H1 (cell line): ENCODE data around the gene TP63. TPM values are rescaled to one million over a fixed set of nuclear protein-coding genes. Genes with fewer than 3 reads are reported as not detected.

Source experiments
- ASH2L ChIP-seq: fragments of 200-600, 300-600 bp; sonication (generic); IDR thresholded peaks from one replicate; pipeline ENCODE4 v1.7.1; 2017; ENCODE audit warnings: low read length
- CBX8 ChIP-seq: fragments of 300-800, 300-1000 bp; sonication (generic); IDR thresholded peaks from 2 replicates; pipeline ENCODE4 v1.7.1; 2016; ENCODE audit warnings: low read depth, low read length, borderline replicate concordance
- EP300 ChIP-seq, 2 experiments: IDR thresholded peaks; 1 replicate in 1 of 2; 2 replicates in 1 of 2; pipeline ENCODE4 v1.6.1; 2011 to 2012; ENCODE audit warnings: low read depth in 2 of 2, low read length in 2 of 2, mild to moderate bottlenecking in 2 of 2, borderline replicate concordance in 1 of 2, inconsistent platforms in 1 of 2, moderate library complexity in 1 of 2
- KDM5A ChIP-seq: fragments of 200-600 bp; IDR thresholded peaks from 2 replicates; pipeline ENCODE4 v1.7.1; 2012; ENCODE audit warnings: mild to moderate bottlenecking, low read length, inconsistent platforms, mixed read lengths
- POU5F1 ChIP-seq: IDR thresholded peaks from 2 replicates; pipeline ENCODE4 v1.6.1; 2011; ENCODE audit warnings: low read depth, mild to moderate bottlenecking, low read length, moderate library complexity
- polyA plus RNA-seq, 7 experiments: library from polyadenylated mRNA; depleted of rRNA in 3 of 7; stranded (reverse) in 5 of 7; unstranded in 2 of 7; fragments of >200 nt in 5 of 7; fragments of 200-250 nt in 2 of 7; gene quantifications; 1 replicate in 5 of 7; 2 replicates in 1 of 7; 4 replicates in 1 of 7; pipeline versions ENCODE4 v1.2.1 to v1.2.3, GENCODE V29; 2011 to 2013; ENCODE audit warnings: missing spikeins in 2 of 7, mixed read lengths in 2 of 7
- total RNA-seq: library from RNA; stranded (reverse); fragmentation: NEBNext Ultra II Directional; extraction: Animal tissue kit (Norgen Biotek cat#: 25700); gene quantifications from 2 replicates; pipeline ENCODE4 v1.2.1, GENCODE V29; 2021
- TF ChIP-seq, protein P1 (sequence below): IDR thresholded peaks from 2 replicates; pipeline ENCODE4 v1.6.1; 2011; ENCODE audit warnings: low read length, improper control_type of control experiment
- TF ChIP-seq, protein P2 (sequence below), 3 experiments: IDR thresholded peaks; 1 replicate in 2 of 3; 2 replicates in 1 of 3; pipeline versions ENCODE4 v1.5.1 to v1.6.1; 2011; ENCODE audit warnings: low read length in 3 of 3, mild to moderate bottlenecking in 3 of 3, inconsistent platforms in 2 of 3, low read depth in 1 of 3, moderate library complexity in 1 of 3; ENCODE audit not compliant: insufficient read depth in 1 of 3; ENCODE audit errors: control extremely low read depth in 1 of 3

TP63 gene
- total and polyA plus RNA-seq, 2 of the 8 experiments (the other 6 are each of a cell fraction or from before 2014, with no cell fraction given): not detected

DNA sequence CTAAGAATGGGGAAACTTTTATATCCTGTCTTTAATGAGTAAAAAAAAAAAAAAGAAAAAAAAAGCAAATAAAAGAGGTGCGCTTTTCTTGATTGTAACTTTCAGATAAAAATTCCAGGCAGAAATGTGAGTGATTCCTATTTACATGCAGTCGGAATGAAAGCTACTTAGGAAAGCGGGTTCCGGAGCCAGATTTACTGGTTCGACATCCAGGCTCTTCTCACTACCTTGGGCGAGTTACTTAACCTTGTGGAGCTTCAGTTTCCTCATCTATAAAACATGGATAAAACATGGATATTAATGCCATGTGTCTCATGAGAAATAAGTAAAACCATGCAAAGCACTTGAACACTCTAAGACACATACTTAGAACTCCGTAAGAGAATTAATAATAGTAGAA, 169.2 kb downstream of the TP63 start (continued):
- TF ChIP-seq, protein P1, sequence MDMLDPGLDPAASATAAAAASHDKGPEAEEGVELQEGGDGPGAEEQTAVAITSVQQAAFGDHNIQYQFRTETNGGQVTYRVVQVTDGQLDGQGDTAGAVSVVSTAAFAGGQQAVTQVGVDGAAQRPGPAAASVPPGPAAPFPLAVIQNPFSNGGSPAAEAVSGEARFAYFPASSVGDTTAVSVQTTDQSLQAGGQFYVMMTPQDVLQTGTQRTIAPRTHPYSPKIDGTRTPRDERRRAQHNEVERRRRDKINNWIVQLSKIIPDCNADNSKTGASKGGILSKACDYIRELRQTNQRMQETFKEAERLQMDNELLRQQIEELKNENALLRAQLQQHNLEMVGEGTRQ: no peak
- TF ChIP-seq CBX8: no peak
- no peak for TF ChIP-seq EP300 (IDR thresholded peaks at IDR 0.05; ENCODE audit: borderline replicate concordance in 1 of 2, low read depth in 2 of 2, low read length in 2 of 2)
- no peak for TF ChIP-seq POU5F1
- TF ChIP-seq, protein P2, sequence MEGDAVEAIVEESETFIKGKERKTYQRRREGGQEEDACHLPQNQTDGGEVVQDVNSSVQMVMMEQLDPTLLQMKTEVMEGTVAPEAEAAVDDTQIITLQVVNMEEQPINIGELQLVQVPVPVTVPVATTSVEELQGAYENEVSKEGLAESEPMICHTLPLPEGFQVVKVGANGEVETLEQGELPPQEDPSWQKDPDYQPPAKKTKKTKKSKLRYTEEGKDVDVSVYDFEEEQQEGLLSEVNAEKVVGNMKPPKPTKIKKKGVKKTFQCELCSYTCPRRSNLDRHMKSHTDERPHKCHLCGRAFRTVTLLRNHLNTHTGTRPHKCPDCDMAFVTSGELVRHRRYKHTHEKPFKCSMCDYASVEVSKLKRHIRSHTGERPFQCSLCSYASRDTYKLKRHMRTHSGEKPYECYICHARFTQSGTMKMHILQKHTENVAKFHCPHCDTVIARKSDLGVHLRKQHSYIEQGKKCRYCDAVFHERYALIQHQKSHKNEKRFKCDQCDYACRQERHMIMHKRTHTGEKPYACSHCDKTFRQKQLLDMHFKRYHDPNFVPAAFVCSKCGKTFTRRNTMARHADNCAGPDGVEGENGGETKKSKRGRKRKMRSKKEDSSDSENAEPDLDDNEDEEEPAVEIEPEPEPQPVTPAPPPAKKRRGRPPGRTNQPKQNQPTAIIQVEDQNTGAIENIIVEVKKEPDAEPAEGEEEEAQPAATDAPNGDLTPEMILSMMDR (IDR thresholded peaks at IDR 0.05; ENCODE audit: control extremely low read depth in 1 of 3, insufficient read depth in 1 of 3, low read depth in 1 of 3, low read length in 3 of 3): no peak
- TF ChIP-seq KDM5A: no peak
- no peak for TF ChIP-seq ASH2L
